ENCODE data around the gene TMEM109. TPM values are rescaled to one million over a fixed set of nuclear protein-coding genes. Genes with fewer than 3 reads are reported as not detected.

The TMEM109 gene
- total RNA-seq, 2 experiments from 2014 or later, result 27.8 to 32.9 TPM

DNA sequence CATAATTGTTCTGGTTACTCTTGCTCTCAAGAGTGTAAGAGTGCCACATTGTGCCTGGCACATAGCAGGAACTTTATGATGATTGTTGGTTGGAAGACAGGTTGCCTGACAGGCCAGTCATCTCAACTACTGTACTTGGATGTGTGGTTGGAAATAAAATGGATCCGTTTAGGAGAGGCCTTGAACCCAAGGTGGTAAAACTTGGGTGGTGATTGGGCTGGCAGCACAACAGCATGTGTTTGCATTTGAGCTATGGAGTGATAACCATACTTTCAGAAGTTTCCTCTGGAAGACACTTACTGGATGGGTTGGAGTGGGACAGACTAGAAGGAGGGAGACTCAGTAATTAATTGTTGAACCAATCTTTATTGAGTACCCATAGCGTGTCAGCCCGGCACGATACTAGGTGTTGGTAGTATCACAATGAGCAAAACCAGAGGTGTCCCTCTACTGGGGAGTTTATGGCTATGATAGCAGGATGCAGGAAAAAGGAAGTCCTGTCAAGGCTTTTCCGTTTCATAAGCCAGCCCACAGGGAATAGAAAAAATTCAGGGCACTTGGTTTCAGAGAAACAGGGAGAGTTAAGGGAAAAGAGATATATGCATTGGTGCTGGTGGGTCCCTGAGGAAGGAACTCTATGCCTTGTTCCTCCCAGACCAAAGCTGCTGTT is 3.1 kb upstream of the TMEM109 start:
- intact Hi-C loops (cut with DNase I, micrococcal nuclease), result loop anchor here in 1 of 2 experiments (5.0 kb wide), 1 partner anchor 421 kb away; the partner anchor contains the start of genes DDB1 and TKFC
- CTCF ChIA-PET, result interaction anchor here (2.1 kb wide), 1 partner anchor 11 kb away, joined by 5 read pairs; no protein-coding TSS in a partner anchor

DNA sequence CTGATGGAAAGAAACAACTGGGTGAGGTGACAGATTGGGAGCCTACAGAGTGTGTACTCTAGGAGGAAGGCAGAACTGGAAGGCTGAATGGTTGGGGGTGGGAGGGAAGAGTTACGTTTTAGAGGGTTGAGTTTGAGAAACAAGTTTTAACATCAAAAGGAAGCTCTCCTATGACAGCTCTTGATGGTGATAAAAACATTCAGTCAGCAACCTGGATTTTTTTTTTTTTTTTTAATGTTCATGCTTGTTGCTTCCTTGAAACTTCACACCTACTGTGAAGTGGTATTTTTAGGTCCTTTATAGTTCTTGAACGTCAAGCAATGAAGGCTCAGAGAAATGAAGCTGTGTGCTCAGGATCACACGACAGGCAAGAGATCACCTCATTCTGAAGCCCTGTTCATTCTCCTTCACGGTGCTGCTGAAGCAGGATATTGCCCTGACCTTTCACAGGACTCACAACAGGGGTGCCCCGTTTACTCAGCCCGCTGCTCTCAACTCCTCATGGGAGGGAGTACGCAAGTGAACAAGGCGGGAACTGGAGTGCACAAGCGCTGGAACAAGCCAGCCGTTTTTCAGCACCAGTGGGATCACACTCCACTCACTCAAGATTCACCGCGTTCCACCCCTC is 1.6 kb upstream of the TMEM109 start:
- Mint-ChIP-seq H3K27me3 (no peaks in the 10 kb centered on the region), H3K36me3 (ENCODE audit: low read depth) (peaks cover 22% of the 10 kb centered on the region), H3K27ac (peak overlapping the region; percentile 87), H3K9me3 (no peaks in the 10 kb centered on the region), H3K4me1 (ENCODE audit: low read depth) (peaks cover 60% of the 10 kb centered on the region), H3K4me3 (peak overlapping the region; percentile 71)
- H3K9me3 ChIP-seq (ENCODE audit: control insufficient read depth in 1 of 2, insufficient read depth in 1 of 2, low read length in 2 of 2), result no peaks in the 10 kb centered on the region
- peak overlapping the region; percentile 33 to 97 for H3K27ac ChIP-seq (ENCODE audit: low read depth in 1 of 2, low read length in 2 of 2)
- POLR2A ChIA-PET, result interaction anchor here (0.6 to 4.7 kb wide), 14 partner anchors 7 to 517 kb away, joined by 3 to 43 read pairs (median 4); partner anchors contain the start of genes CPSF7, PRPF19, SDHAF2 and TMEM138
- ATAC-seq (ENCODE audit: poor library complexity) (peak; percentile 55), DNase-seq (peak in 6 of 14 experiments; percentile 36 to 78 (median 58))
- peak overlapping the region; percentile 17 for H3K4me3 ChIP-seq (ENCODE audit: low read length)
- CTCF ChIA-PET, result interaction anchor here (1.2 to 2.1 kb wide), 2 partner anchors 13 to 81 kb away, joined by 3 to 5 read pairs; no protein-coding TSS in a partner anchor
- H3K36me3 ChIP-seq (ENCODE audit: insufficient read depth, low read length), result no peaks in the 10 kb centered on the region
- H3K27me3 ChIP-seq (ENCODE audit: control insufficient read depth in 1 of 2, insufficient read depth in 2 of 2, low read length in 2 of 2), result no peaks in the 10 kb centered on the region
- intact Hi-C loops (cut with DNase I, micrococcal nuclease), result loop anchor here (2.0 to 5.0 kb wide), 2 partner anchors 216 to 420 kb away; partner anchors contain the start of genes DDB1 (in 1 of the 2) and TKFC (in 1 of the 2)
- peaks cover 65% of the 10 kb centered on the region for H3K4me1 ChIP-seq (ENCODE audit: insufficient read depth, low read length)
- TF ChIP-seq, protein P1, sequence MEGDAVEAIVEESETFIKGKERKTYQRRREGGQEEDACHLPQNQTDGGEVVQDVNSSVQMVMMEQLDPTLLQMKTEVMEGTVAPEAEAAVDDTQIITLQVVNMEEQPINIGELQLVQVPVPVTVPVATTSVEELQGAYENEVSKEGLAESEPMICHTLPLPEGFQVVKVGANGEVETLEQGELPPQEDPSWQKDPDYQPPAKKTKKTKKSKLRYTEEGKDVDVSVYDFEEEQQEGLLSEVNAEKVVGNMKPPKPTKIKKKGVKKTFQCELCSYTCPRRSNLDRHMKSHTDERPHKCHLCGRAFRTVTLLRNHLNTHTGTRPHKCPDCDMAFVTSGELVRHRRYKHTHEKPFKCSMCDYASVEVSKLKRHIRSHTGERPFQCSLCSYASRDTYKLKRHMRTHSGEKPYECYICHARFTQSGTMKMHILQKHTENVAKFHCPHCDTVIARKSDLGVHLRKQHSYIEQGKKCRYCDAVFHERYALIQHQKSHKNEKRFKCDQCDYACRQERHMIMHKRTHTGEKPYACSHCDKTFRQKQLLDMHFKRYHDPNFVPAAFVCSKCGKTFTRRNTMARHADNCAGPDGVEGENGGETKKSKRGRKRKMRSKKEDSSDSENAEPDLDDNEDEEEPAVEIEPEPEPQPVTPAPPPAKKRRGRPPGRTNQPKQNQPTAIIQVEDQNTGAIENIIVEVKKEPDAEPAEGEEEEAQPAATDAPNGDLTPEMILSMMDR (IDR thresholded peaks at IDR 0.05), result no peak

More for the DNA sequence above, 3.1 kb upstream of the TMEM109 start:
- TF ChIP-seq, protein P1 (IDR thresholded peaks at IDR 0.05), result no peak
- no peaks in the 10 kb centered on the region for H3K27me3 Mint-ChIP-seq
- H3K9me3 Mint-ChIP-seq, result no peaks in the 10 kb centered on the region
- ATAC-seq (ENCODE audit: poor library complexity) (no peak), DNase-seq (no peak)
- peaks cover 60% of the 10 kb centered on the region for H3K4me1 Mint-ChIP-seq (ENCODE audit: low read depth)
- peak overlapping the region; percentile 87 for H3K27ac Mint-ChIP-seq
- no peak overlapping the region for H3K4me3 ChIP-seq (ENCODE audit: low read length)
- peak overlapping the region; percentile 26 for H3K4me3 Mint-ChIP-seq
- POLR2A ChIA-PET, result no interaction called here
- H3K36me3 Mint-ChIP-seq (ENCODE audit: low read depth), result peaks cover 24% of the 10 kb centered on the region
- H3K4me1 ChIP-seq (ENCODE audit: insufficient read depth, low read length), result peaks cover 60% of the 10 kb centered on the region
- no peaks in the 10 kb centered on the region for H3K9me3 ChIP-seq (ENCODE audit: control insufficient read depth in 1 of 2, insufficient read depth in 1 of 2, low read length in 2 of 2)
- H3K27ac ChIP-seq (ENCODE audit: low read depth in 1 of 2, low read length in 2 of 2), result no peak overlapping the region
- H3K27me3 ChIP-seq (ENCODE audit: control insufficient read depth in 1 of 2, insufficient read depth in 2 of 2, low read length in 2 of 2), result no peaks in the 10 kb centered on the region
- no peaks in the 10 kb centered on the region for H3K36me3 ChIP-seq (ENCODE audit: insufficient read depth, low read length)

DNA sequence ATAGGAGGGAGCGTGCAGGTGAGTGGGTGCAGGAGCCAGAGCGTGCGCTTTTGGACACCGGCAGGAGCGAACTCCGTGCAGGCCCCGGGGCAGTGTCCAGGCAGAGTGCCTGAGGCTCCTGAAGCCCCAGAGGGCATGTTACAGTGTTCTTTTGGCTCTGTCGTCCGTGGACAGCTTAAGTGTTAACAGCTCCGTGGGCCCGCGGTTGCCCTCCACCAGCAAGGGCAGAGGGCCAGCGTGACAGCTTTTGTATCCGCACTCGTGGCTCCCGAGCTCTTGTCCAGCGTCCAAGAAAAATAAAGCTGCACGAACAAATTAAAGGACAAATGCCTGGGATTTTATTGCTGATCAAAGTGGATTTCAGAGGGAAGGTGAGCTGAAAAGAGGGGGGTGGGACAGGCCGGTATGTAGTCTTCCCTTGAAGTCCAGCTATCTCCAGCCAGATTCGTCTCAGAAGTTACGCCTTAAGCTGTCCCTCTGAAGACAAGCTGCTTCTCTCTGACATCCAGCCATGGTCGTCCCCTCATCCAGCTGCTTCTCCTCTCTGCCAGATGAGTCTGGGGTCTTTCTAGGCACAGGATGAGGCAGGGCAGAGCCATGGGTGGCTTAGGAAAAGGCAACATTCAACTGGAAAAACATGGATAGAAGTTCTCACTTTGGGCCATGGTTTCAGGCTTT is 968 bp upstream of the TMEM109 start:
- Mint-ChIP-seq H3K36me3 (ENCODE audit: low read depth) (peaks cover 22% of the 10 kb centered on the region), H3K4me1 (ENCODE audit: low read depth) (peaks cover 62% of the 10 kb centered on the region), H3K4me3 (peak overlapping the region; percentile 71), H3K9me3 (no peaks in the 10 kb centered on the region), H3K27me3 (no peaks in the 10 kb centered on the region), H3K27ac (peak overlapping the region; percentile 87)
- Histone ChIP-seq H3K27ac (ENCODE audit: low read depth in 1 of 2, low read length in 2 of 2) (peak overlapping the region; percentile 97 to 98), H3K4me1 (ENCODE audit: insufficient read depth, low read length) (peaks cover 64% of the 10 kb centered on the region), H3K9me3 (ENCODE audit: control insufficient read depth in 1 of 2, insufficient read depth in 1 of 2, low read length in 2 of 2) (no peaks in the 10 kb centered on the region), H3K27me3 (ENCODE audit: control insufficient read depth in 1 of 2, insufficient read depth in 2 of 2, low read length in 2 of 2) (no peaks in the 10 kb centered on the region), H3K4me3 (ENCODE audit: low read length) (peak overlapping the region; percentile 95), H3K36me3 (ENCODE audit: insufficient read depth, low read length) (peaks cover 4% of the 10 kb centered on the region)
- POLR2A ChIA-PET, result interaction anchor here (0.6 to 4.7 kb wide), 27 partner anchors 7 to 517 kb away, joined by 3 to 43 read pairs (median 4); partner anchors contain the start of genes CPSF7, PRPF19, SDHAF2 and TMEM132A
- TF ChIP-seq, protein P1 (IDR thresholded peaks at IDR 0.05), result no peak
- CTCF ChIA-PET, result interaction anchor here (1.2 to 3.6 kb wide), 4 partner anchors 14 to 82 kb away, joined by 3 to 25 read pairs (median 8); no protein-coding TSS in a partner anchor
- intact Hi-C loops (cut with DNase I, micrococcal nuclease), result loop anchor here (2.0 to 5.0 kb wide), 2 partner anchors 216 to 419 kb away; partner anchors contain the start of genes DDB1 (in 1 of the 2) and TKFC (in 1 of the 2)
- ATAC-seq (ENCODE audit: poor library complexity) (no peak), DNase-seq (peak in 1 of 14 experiments; percentile 37)

Data from CD4-positive, alpha-beta T cell (primary cell).